Activated CD4-positive, alpha-beta T cell treated with anti-CD3 and anti-CD28 coated beads, Interleukin-2, Interleukin-6, amounts not matched to agents 100 ng/mL and 50 ng/mL, durations not matched to agents 16 hours and 8 hours (primary cell): Measurements from ENCODE around the gene GAN.

Experiments used
- DNase-seq: peaks from one replicate; pipeline ENCODE4 v3.0.0-alpha.2; 2020

GAN gene

DNA sequence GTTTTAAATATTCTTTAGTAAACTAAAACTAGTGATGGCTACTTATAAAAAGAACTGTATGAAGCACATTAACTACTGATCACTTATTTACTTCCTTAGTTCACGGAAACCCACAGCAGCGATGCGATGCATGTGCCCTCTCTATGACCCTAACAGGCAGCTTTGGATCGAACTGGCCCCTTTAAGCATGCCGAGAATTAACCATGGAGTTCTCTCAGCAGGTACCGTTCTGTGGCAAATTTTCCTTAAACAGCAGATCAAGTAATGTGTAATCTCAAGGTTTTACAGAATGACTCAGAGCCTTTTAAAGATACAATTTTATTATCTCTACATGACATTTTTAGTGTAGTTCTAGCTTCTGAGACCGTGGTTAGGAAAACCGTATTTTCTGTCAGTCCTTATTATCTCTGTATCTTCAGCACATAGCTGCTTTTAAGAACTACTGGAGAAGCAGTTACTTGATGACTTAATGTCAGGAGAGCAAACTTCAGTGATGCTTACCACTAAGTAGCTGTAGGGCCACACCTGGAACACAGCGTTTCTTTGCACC, 43.0 kb downstream of the GAN start:
- no peak for DNase-seq

- no peak for DNase-seq
Observed at GRCh38 chr16:81358860-81359259, 44.1 kb downstream of the GAN start.

GRCh38 chr16:81360135-81360534, 45.4 kb downstream of the GAN start:
- no peak for DNase-seq

GRCh38 chr16:81365731-81366130, 51.0 kb downstream of the GAN start:
- no peak for DNase-seq

DNA sequence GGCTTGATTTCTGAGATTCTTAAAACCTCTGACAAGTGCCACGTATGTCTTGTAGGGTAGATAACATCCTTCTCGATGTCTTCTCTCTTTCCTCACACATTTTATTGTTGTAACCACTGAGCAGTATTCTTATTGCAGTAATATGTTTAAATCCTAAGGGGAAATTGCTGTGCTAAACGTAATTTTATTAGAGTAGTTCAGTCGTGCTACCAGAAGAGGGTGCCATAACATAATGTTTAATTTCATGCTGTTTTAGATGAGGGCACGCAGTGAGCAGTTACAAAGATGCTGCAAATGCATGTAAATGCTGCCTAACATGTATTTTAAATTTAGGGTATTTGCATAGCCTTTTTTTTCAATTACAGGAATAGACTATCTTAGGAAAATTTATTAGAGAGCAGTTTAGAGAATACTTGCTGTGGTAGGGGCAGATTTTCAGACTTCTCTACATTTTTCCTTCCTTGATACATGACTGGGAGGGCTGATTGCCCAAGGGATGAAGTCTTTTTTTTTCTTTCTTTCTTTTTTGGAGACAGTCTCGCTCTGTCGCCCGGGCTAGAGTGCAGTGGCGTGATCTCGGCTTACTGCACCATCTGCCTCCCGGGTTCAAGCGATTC, 51.7 kb downstream of the GAN start:
- peak; percentile 44 for DNase-seq

DNA sequence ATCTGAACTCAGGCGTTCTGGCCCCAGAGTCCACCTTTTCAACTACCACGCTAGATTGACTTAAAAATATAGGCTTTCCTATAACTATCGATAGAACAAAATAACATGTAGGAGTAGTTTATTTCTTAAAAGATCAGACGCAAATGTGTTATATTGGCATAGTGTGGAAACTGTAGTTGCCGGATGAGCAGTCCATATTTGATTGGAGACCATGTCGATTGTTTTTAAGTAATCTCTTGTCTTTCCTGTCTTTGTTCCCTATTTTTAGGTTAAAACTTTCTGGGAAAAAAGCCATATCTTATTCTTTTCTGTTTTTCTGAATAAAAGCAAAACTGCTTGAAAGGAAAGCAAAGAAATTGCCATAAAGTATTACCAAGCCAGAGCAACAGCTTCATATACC, 53.1 kb downstream of the GAN start:
- no peak for DNase-seq

GRCh38 chr16:81369888-81370504, 55.2 kb downstream of the GAN start:
- DNase-seq = no peak

DNA sequence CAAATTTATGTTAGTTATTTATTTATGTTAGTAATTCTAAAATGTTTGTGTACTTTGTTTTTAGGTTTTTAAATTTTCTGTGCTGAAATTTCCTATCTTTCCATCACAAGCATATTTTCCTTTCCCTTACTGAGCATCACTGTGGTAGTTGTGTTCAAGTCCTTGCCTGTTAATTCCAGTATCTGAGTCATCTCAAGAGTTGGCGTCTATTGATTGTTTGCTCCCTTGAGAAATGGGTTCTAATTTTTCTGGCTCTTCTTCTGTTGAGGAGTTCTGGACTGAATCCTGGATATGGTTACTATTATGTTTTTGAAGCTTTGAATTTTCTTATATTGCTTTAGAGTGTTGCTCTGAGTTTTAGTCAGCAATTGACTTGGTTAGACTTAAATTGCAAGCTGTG, 56.3 kb downstream of the GAN start:
- no peak for DNase-seq

DNA sequence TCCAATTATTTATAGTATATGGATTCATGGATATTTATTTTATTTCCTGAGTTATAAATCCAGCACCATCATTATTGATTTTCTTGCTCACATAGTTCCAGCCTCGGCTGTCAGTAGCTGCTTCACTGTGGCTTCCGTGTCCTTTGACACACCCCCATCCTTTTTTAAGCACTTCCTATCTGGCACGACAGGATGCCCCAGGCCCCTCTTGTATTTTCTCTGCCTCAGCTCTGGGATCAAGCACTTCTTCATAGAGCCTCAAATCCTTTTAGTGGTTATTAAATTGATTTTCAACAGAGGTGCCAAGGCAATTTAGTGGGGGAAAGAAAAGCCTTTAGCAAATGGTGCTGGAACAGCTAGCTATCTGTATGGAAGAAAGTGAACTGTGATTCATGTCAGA, 59.8 kb downstream of the GAN start:
- DNase-seq = no peak

GRCh38 chr16:81376880-81377279, 62.1 kb downstream of the GAN start:
- DNase-seq = peak; percentile 7

DNA sequence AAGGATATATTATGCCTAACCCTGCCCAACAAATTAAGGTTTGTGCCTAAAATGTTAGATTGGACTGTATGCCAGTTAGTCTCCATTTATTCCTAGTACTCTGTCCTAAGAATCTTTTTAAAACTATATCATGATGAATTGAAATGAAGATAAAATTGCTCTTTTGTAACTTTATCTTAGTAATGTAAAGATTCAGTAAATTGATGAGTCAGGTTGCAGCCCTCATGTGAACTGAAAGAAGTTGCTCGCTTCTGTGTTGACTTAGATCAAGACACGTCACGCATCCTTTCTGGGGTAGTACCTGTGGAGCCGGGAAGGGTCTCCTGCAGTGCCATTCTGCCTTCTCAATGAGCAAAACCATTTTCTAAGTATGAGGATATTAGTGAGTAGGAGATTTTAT, 63.3 kb downstream of the GAN start:
- DNase-seq = no peak

DNA sequence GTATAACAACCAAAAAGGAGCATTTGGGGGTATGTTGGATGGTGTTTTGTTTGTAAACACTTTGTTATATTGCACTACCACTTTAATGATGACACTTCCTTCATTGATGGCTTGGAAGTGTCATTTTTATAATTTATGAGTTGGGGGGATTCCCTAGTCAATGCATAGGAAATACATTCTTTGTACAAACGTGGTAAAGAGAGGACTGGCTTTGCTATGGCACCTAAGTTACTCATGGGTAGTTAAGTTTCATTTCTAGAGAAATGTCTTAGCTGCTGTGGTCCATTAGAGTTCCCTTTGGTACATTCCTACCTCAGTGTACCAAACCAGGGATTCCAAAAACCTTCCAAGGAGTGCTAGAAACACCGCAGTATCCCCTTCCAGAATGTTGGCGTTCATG, 66.2 kb downstream of the GAN start:
- DNase-seq = no peak

DNA sequence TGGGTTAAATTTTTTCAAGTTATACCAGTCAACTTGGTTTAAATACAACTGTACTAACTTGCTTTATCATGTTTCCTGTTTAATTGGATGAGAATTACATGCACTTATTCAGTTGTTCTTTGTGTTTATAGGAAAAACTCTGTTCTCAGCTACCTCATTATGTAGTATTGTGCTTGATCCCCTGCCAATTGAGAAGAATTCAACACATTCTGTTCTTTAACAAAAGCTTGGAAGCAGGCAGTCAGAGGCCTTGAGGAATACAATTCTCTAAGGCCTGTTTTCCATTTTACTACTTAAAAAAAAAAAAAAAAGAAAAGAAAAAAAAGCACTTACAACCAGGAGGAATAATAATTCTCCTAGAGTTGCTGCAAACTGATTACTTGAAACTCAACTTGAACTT, 69.2 kb downstream of the GAN start:
- DNase-seq = no peak

DNA sequence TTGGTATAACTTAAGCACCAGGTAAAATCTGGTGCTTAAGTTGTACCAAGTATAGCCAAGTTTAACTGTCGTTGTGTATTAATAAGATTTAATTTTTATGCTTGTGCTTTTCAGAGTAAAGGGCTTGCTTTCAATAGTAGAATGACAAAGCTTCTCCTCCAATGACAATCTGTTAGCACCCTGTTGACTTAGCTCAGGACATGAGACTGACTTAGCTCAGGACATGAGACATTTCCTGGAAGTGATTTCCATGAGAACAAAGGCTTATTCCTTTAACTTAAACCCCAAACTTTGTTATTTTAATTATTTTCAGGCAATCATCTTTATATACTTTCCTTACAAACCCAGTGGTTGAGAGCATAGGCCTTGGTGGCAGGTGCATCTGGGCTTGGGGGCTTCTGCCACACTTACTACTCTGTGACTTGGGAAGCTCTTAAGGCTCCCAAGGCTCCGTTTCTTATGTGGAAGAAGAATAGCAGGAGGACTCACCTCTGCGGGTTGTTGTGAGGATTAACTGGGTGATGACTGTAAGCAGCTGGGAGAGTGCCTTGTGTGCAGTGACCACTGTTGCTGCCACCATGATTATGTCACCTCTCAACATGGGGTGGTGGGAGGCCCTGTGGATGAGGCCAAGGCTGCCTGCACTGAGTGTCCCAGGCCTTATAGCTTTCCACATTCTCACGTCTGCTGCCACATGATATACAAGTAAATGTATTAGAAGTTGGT, 70.4 kb downstream of the GAN start:
- no peak for DNase-seq

DNA sequence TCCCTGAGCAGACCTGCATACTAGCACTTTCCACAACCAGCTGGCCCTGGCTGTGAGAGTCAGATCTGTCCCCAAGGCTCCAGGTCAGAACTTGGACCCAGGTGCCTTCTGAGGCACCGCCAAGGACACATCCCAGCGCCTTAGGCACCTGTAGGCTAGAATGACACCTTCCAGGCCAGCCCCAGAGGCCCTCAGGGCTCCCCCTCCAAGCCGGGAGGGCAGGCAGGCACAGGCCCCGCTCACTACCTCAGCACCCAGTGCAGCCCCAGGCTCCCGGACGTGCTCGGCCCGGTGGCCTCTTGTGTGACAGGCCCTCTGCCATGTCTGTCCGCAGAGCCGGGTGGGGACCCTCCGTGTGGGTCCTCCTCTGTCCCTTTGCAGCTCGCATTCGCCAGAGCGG, 73.6 kb downstream of the GAN start:
- DNase-seq = no peak

GRCh38 chr16:81390840-81391239, 76.1 kb downstream of the GAN start:
- no peak for DNase-seq

- DNase-seq = no peak
Observed at GRCh38 chr16:81392011-81392410, 77.2 kb downstream of the GAN start.

DNA sequence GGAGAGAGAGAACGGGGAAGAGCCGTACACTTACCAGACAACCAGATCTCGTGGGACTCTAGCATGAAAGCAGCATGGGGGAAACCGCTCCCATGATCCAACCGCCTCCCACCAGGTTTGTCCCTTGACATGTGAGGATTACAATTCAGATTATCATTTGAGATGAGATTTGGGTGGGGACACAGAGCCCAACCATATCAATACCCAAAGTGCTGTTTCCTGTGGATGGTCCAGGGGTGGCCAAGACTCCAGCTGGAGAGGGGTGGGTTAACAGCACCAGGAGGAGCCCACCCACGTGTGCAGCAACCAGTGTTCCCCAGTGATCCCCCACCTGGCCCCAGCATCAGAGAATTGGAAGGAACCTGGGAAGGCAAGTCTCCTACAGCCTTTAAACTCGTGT, 79.7 kb downstream of the GAN start:
- DNase-seq = no peak

- no peak for DNase-seq
Observed at GRCh38 chr16:81394966-81395655, 80.3 kb downstream of the GAN start.

DNA sequence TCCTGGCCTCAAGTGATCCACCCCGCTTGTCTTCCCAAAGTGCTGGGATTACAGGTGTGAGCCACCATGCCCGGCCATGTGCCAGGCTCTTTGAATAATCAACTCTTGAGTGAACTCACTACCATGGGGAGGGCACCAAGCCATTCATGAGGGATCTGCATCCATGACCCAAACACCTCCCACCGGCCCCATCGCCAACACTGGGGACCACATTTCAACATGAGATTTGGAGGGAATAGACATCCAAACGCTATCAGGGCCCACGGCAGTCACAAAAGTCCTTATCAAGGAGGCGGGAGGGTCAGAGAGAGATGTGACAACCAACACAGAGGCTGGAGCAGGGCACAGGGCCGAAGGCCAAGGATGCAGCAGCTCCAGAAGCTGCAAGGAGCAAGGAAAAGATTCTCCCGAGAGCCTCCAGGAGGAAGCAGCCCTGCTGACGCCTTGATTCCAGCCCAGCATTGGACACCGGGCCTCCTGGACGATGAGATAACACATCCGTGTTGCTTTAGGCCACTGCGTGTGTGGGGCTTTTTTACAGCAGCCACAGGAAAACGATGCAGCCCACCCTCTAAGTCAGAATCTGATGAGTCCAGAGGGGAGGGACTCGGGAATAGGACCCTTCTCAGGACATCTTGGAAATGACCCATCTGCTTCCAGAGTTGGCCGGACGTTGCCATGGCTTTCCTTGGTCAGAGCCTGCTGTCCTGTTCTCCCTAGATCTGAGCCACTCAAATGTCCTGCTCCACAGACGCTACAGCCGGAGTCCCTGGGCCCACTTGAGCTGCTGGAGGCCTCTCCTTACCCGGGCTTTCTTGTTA, 82.5 kb downstream of the GAN start:
- no peak for DNase-seq

DNA sequence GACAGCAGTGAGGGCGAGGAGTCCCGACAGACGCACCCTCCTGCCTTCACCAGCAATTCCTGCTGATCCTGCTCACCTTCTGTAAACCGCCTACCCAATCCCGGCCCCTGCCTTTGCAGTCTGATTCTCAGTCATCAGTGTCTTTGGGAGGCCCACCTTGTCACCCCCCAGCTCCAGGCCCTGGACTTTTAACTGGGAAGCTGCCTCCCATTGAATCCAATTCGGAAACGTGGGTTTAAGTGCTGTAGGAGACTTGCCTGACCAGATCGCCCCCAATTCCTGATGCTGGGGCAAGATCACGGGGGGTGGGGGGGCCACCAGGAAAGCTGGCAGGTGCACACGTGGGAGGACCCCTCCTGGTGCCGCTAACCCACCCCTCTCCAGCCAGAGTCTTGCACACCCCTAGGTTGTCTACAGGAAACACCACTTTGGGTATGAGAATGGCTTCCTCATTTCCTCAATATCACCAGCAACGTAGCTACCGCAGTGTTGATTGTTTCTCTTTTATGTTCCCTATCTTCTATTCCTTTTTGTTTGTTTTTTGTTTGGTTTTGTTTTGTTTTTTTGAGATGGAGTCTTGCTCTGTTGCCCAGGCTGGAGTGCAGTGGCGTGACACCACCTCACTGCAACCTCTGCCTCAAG, 83.2 kb downstream of the GAN start:
- no peak for DNase-seq

GRCh38 chr16:81399909-81400308, 85.1 kb downstream of the GAN start:
- no peak for DNase-seq
